WTC11 (cell line): ENCODE data around the gene MRPL40.

ENCODE experiments used
- CTCF ChIP-seq: fragments of 200-600 bp; IDR thresholded peaks from 2 replicates; pipeline ENCODE4 v1.8.0; 2022; ENCODE audit warnings: antibody characterized with exemption
- FOXK1 ChIP-seq: sonication (generic); formaldehyde crosslinking; IDR thresholded peaks from 2 replicates; pipeline ENCODE4 v1.8.0; 2022; ENCODE audit warnings: mild to moderate bottlenecking, moderate library complexity, missing genetic modification reagents
- FOXP1 ChIP-seq: sonication (generic); formaldehyde crosslinking; IDR thresholded peaks from 2 replicates; pipeline ENCODE4 v1.8.0; 2022; ENCODE audit warnings: missing genetic modification reagents, mild to moderate bottlenecking, moderate library complexity, borderline replicate concordance
- JUN ChIP-seq: sonication (generic); formaldehyde crosslinking; IDR thresholded peaks from 2 replicates; pipeline ENCODE4 v1.8.0; 2023; ENCODE audit warnings: mild to moderate bottlenecking, missing genetic modification reagents
- MLX ChIP-seq: sonication (generic); formaldehyde crosslinking; IDR thresholded peaks from 2 replicates; pipeline ENCODE4 v1.8.1; 2023; ENCODE audit warnings: mild to moderate bottlenecking, missing genetic modification reagents, moderate library complexity
- PRDM15 ChIP-seq: sonication (generic); formaldehyde crosslinking; IDR thresholded peaks from 2 replicates; pipeline ENCODE4 v1.8.0; 2022; ENCODE audit warnings: missing genetic modification reagents
- TP53 ChIP-seq: sonication (generic); formaldehyde crosslinking; IDR thresholded peaks from 2 replicates; pipeline ENCODE4 v1.8.1; 2023; ENCODE audit warnings: mild to moderate bottlenecking, missing genetic modification reagents

- TF ChIP-seq PRDM15 (CRISPR knock-in tag) (peak; percentile 9; the same call in 1 of the 2 replicates), FOXK1 (CRISPR knock-in tag) (peak; percentile 77; the same call in 1 of the 2 replicates), CTCF (no peak), FOXP1 (CRISPR knock-in tag) (no peak; the same call in 1 of the 2 replicates), JUN (CRISPR knock-in tag) (no peak), MLX (no peak), TP53 (CRISPR knock-in tag) (no peak)
Observed at GRCh38 chr22:19431649-19432132, 654 bp upstream of the MRPL40 start, which contains the start of gene HIRA.
